GM15510 (cell line): Measurements from ENCODE around the gene TMEM229A.

Experiments
- POLR2A ChIP-seq: IDR thresholded peaks from 3 replicates; pipeline ENCODE4 v1.6.1; 2011; ENCODE audit warnings: borderline replicate concordance; ENCODE audit not compliant: insufficient read length; ENCODE audit errors: extremely low read depth

Gene TMEM229A

GRCh38 chr7:124035706-124036105 is 2.8 kb upstream of the TMEM229A start:
- no peak for TF ChIP-seq POLR2A

DNA sequence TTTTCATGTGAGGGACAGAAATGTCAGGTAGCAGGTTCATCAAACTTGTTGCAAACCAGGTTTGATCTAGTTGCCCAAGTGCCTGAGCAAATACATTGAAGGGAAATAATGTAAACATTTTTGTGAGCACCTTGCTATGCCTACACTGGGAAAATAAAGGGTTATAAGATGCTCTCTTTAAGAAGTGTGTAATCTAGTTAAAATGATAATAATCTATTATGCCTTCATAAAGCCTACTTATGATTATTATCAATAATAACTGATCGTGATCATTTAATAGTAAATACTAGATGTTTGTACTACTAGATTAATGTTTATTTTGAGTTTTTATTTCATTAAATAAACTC is 1.9 kb upstream of the TMEM229A start:
- TF ChIP-seq POLR2A = no peak

DNA sequence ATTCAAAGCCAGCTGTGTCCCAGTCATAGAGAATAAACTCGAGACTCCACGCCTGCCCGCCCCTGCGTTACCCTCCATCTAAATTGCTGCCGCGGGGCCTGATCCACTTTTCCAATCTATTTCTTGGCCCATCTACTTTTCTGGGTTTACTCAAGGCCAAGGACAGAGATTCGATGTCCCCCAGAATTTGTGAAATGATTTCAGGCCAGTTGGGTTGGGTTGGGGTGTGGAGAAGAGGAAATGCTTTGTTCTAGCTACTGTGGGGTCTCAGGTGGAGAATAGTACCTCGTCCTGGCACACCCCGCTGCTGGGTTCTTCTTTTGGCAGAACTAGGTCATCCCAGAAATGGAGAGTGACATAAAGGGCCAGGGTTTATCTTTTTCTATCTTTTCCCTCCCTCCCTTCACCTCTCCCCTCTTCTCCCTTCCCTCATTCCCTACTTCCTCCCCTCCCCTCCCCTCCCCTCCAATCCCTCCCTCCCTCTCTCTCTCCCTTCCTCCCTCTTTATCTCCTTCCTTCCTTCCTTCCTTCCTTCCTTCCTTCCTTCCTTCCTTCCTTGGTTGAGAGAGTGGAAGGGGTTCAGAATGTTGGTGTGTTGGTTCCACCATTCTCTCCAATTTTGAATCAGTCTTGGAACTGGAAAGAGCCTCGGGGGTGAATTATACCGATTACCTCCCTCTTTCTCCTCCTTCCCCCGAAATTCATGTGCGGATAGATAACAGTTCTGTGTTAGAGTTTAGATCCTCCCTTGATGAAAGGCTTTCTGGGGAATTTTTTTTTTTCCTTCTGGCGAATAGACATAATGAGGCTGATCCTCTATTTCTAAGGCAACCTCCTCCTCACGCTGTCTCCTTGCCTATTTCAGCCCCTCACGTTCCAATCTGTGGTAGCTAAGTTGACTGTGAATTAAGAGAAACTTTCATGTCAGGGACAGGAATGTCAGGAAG is 1.2 kb upstream of the TMEM229A start:
- TF ChIP-seq POLR2A = no peak

DNA sequence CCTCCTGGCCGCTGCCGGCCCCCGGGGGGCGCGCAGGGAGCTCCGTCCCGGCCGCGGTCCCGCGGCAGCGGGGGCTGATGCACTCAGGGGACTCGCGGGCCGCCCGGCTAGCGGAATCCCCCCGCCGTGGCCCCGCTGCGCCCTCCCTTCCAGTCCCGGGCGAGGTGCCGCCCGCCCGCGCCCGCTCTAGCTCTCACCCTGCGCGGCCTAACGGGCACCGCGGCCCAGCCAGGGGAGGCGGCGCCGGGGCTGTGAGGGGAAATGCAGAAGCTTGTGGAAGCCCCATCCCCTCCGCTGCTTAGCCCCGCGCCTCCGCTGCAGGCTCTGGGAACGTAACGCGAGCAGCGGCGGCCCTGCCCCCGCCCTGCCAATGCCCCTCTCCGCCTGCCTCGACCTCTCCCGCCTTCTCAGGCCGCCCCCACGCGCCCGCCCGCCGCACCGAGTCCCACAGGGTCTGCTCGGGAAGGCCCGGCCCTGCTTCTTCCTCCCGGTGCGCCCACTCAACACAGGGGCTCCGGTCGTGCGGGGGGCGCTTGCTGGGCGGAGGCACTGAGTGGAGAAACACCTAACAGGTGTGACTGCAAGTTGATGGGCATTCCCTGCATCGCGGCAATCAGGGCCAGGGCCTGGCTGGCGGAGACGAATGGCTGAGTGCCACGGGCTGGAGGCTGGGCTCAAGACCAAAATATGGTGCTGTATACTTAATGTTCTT is 384 bp upstream of the TMEM229A start:
- no peak for TF ChIP-seq POLR2A

DNA sequence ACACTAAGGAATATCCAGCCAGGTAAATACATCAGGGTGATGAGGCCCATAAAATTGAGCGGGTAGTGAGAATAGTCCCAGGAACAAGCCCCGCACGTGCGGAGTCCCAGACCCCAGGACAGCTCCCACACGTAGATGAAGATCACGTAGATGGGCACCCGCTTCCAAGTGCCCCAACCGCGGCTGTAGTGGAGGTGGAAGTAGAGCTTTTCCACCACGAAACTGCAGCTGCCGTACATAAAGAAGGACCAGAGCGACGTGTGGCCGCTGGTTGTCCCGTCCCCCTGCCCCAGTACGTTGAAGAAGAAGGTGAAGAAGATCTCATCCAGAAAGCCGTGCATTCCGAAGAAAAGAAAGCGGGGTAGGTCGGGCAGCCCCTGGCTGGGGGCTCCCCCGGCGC is 948 bp downstream of the TMEM229A start:
- no peak for TF ChIP-seq POLR2A

GRCh38 chr7:124031406-124031805 is 1.5 kb downstream of the TMEM229A start:
- TF ChIP-seq POLR2A = no peak

- no peak for TF ChIP-seq POLR2A
Measured at GRCh38 chr7:124030964-124031363, 1.9 kb downstream of the TMEM229A start.

- no peak for TF ChIP-seq POLR2A
Measured at GRCh38 chr7:124029396-124030188, 3.3 kb downstream of the TMEM229A start.

GRCh38 chr7:124027236-124027635 is 5.6 kb downstream of the TMEM229A start:
- TF ChIP-seq POLR2A = no peak

GRCh38 chr7:124022551-124022950 is 10.3 kb downstream of the TMEM229A start:
- TF ChIP-seq POLR2A = no peak

GRCh38 chr7:124020060-124020459 is 12.8 kb downstream of the TMEM229A start:
- TF ChIP-seq POLR2A = no peak

GRCh38 chr7:124013306-124013705 is 19.6 kb downstream of the TMEM229A start:
- TF ChIP-seq POLR2A = no peak

DNA sequence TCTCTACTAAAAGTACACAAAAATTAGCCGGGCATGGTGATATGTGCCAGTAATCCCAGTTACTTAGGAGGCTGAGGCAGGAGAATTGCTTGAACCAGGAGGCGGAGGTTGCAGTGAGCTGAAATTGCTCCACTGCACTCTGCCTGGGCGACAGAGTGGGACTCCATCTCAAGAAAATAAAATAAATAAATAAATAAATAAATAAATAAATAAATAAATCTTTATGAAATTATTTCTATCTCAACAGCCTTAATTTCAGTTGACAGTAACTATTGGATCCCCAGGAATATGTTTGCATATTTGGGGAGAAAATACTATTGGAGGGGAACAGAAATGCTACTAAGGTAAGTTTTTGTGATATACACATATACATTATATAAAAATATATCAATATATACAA is 20.0 kb downstream of the TMEM229A start:
- no peak for TF ChIP-seq POLR2A

DNA sequence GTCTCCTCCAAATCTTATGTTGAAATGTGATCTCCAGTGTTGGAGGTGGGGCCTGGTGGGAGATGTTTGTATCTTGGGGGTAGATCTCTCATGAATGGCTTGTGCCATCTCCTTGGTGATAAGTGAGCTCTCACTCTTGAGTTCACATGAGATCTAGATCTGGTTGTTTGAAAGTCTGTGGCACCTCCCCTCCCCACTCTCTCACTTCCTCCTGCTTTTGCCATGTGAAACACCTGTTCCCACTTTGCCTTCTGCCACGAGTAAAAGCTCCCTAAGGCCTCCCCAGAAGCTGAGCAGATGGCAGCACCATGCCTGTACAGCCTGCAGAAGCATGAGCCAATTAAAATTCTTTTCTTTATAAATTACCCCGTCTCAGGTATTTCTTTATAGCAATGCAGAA is 23.5 kb downstream of the TMEM229A start:
- no peak for TF ChIP-seq POLR2A

GRCh38 chr7:123999703-124000102 is 33.2 kb downstream of the TMEM229A start:
- TF ChIP-seq POLR2A = no peak
